DOHH2 (cell line): ENCODE measurements around the gene PACRG.

ENCODE experiments used
- H3F3A ChIP-seq: fragments of 200-600 bp; sonication (generic), shearing (Covaris generic); 2 replicates; pipeline ENCODE4 v1.6.0; 2016; ENCODE audit warnings: antibody characterized with exemption, mild to moderate bottlenecking; ENCODE audit not compliant: control insufficient read depth, insufficient read depth
- H3K27ac ChIP-seq: fragments of 200-600 bp; sonication (generic); 2 replicates; pipeline ENCODE4 v1.5.1; 2014; ENCODE audit warnings: low read depth, mild to moderate bottlenecking, low read length, moderate library complexity
- H3K27me3 ChIP-seq: fragments of 200-600 bp; sonication (generic); 2 replicates; pipeline ENCODE4 v1.6.1; 2014; ENCODE audit warnings: mild to moderate bottlenecking, low read length, mixed read lengths; ENCODE audit not compliant: control insufficient read depth
- H3K36me3 ChIP-seq: fragments of 200-600 bp; sonication (generic); 2 replicates; pipeline ENCODE4 v1.6.1; 2014; ENCODE audit warnings: mild to moderate bottlenecking, low read length, moderate library complexity, mixed read lengths; ENCODE audit not compliant: control insufficient read depth
- H3K4me1 ChIP-seq: fragments of 200-600 bp; sonication (generic); 2 replicates; pipeline ENCODE4 v1.6.1; 2014; ENCODE audit warnings: mild to moderate bottlenecking, low read length, mixed read lengths; ENCODE audit not compliant: control insufficient read depth
- H3K4me2 ChIP-seq: fragments of 200-600 bp; sonication (generic); 2 replicates; pipeline ENCODE4 v1.6.0; 2014; ENCODE audit warnings: mild to moderate bottlenecking, low read length, moderate library complexity
- H3K4me3 ChIP-seq: fragments of 200-600 bp; sonication (generic); 2 replicates; pipeline ENCODE4 v1.5.1; 2014; ENCODE audit warnings: mild to moderate bottlenecking, low read length, mixed read lengths
- H3K79me2 ChIP-seq: fragments of 200-600 bp; sonication (generic); 2 replicates; pipeline ENCODE4 v1.6.1; 2014; ENCODE audit warnings: mild to moderate bottlenecking, low read length, mixed read lengths; ENCODE audit not compliant: control insufficient read depth
- H3K9me2 ChIP-seq: fragments of 200-600 bp; sonication (generic); replicated peaks from 2 replicates; pipeline ENCODE4 v1.6.1; 2014; ENCODE audit warnings: mild to moderate bottlenecking, low read length, mixed read lengths; ENCODE audit not compliant: control insufficient read depth
- H3K9me3 ChIP-seq: fragments of 200-600 bp; sonication (generic); 2 replicates; pipeline ENCODE4 v1.6.1; 2014; ENCODE audit warnings: antibody characterized with exemption, low read length, mixed read lengths; ENCODE audit not compliant: control insufficient read depth, insufficient read depth
- H4K20me1 ChIP-seq: fragments of 200-600 bp; sonication (generic); 2 replicates; pipeline ENCODE4 v1.6.0; 2014; ENCODE audit warnings: low read depth, mild to moderate bottlenecking, antibody characterized with exemption, low read length, moderate library complexity; ENCODE audit not compliant: control insufficient read depth, insufficient read depth
- CTCF ChIP-seq: fragments of 200-600 bp; sonication (generic); IDR thresholded peaks from one replicate; pipeline ENCODE4 v1.5.1; 2014; ENCODE audit warnings: antibody characterized with exemption, mild to moderate bottlenecking, low read depth, low read length; ENCODE audit not compliant: poor library complexity, severe bottlenecking
- EZH2phosphoT487 ChIP-seq: fragments of 200-600 bp; sonication (generic); IDR thresholded peaks from 2 replicates; pipeline ENCODE4 v1.6.1; 2017; ENCODE audit warnings: borderline replicate concordance, mild to moderate bottlenecking, antibody characterized with exemption, low read length, moderate library complexity, mixed read lengths

PACRG gene

GRCh38 chr6:162852840-162853577 lies 125.2 kb downstream of the PACRG start:
- no peak overlapping the region for H3K27ac ChIP-seq
- no peaks in the 10 kb centered on the region for H3K4me1 ChIP-seq
- H3K4me3 ChIP-seq = no peak overlapping the region
- no peak for TF ChIP-seq CTCF
- no peak for TF ChIP-seq EZH2phosphoT487
- H3K36me3 ChIP-seq = no peaks in the 10 kb centered on the region
- no peak overlapping the region for H3K4me2 ChIP-seq
- H3F3A ChIP-seq = no peaks in the 10 kb centered on the region
- H3K9me3 ChIP-seq = no peaks in the 10 kb centered on the region
- H3K79me2 ChIP-seq = no peaks in the 10 kb centered on the region
- H4K20me1 ChIP-seq = no peaks in the 10 kb centered on the region
- no peaks in the 10 kb centered on the region for H3K27me3 ChIP-seq
- no peaks in the 10 kb centered on the region for H3K9me2 ChIP-seq

- Histone ChIP-seq H3F3A (no peaks in the 10 kb centered on the region), H3K27ac (no peak overlapping the region), H3K9me2 (no peaks in the 10 kb centered on the region), H3K4me2 (no peak overlapping the region), H4K20me1 (no peaks in the 10 kb centered on the region), H3K9me3 (no peaks in the 10 kb centered on the region), H3K36me3 (no peaks in the 10 kb centered on the region), H3K4me1 (no peaks in the 10 kb centered on the region), H3K27me3 (no peaks in the 10 kb centered on the region), H3K79me2 (no peaks in the 10 kb centered on the region), H3K4me3 (no peak overlapping the region)
- TF ChIP-seq CTCF (no peak), EZH2phosphoT487 (no peak)
These were observed 126.5 kb downstream of the PACRG start for GRCh38 chr6:162854228-162854627.

GRCh38 chr6:162854734-162855191 lies 127.0 kb downstream of the PACRG start:
- Histone ChIP-seq H3K36me3 (no peaks in the 10 kb centered on the region), H3K9me3 (no peaks in the 10 kb centered on the region), H3K27ac (no peak overlapping the region), H3K4me2 (no peak overlapping the region), H3F3A (no peaks in the 10 kb centered on the region), H3K4me1 (no peaks in the 10 kb centered on the region), H3K9me2 (no peaks in the 10 kb centered on the region), H4K20me1 (no peaks in the 10 kb centered on the region), H3K27me3 (no peaks in the 10 kb centered on the region), H3K79me2 (no peaks in the 10 kb centered on the region), H3K4me3 (no peak overlapping the region)
- TF ChIP-seq CTCF (no peak), EZH2phosphoT487 (no peak)
